ENCODE data around the gene SHC3.

DNA sequence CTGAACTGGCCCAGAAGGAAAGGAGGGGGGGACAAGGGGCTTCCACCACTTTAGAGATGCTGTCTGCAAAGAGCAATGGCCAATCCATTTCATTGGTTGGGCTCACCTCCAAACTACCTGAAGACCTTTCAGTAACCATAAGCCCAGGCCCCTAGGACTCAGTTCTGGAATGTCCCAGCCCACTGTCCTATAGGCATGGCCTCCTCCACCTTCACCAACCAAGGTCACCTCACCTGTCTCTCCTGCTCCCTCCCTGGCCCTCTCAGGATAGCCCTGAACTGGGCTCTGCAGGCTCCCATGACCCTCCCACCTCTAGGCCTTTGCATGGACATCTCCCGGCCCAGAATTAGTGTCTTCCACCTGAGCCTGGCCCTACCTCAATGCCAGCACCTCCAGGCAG lies 165.0 kb downstream of the SHC3 start:
- TF ChIP-seq CTCF (IDR thresholded peaks at IDR 0.05; ENCODE audit: low read depth, low read length) (no peak), POLR2A (IDR thresholded peaks at IDR 0.05; ENCODE audit: extremely low read depth, insufficient read length) (no peak), MAX (IDR thresholded peaks at IDR 0.05; ENCODE audit: low read depth, low read length) (no peak)

Data from NB4 (cell line).